Activated T-cell treated with anti-CD3 and anti-CD28 coated beads, Interleukin-2, amount 50 U/mL, for 24 hours (primary cell): ENCODE data around the gene TWF1.

Experiments used
- DNase-seq: peaks from one replicate; pipeline ENCODE4 v3.0.0-alpha.2; 2020
- H3K27ac Mint-ChIP-seq: 2 replicates; pipeline ENCODE4 v1.8.0; 2020; ENCODE audit warnings: mild to moderate bottlenecking, mixed read lengths
- H3K27me3 Mint-ChIP-seq: 2 replicates; pipeline ENCODE4 v1.8.0; 2020; ENCODE audit warnings: mixed read lengths
- H3K36me3 Mint-ChIP-seq: 2 replicates; pipeline ENCODE4 v1.8.0; 2020; ENCODE audit warnings: low read depth, mixed read lengths
- H3K4me1 Mint-ChIP-seq: 2 replicates; pipeline ENCODE4 v1.8.0; 2020; ENCODE audit warnings: low read depth, mixed read lengths
- H3K4me3 Mint-ChIP-seq: 2 replicates; pipeline ENCODE4 v1.8.0; 2020; ENCODE audit warnings: mild to moderate bottlenecking, moderate library complexity, mixed read lengths
- H3K9me3 Mint-ChIP-seq: 2 replicates; pipeline ENCODE4 v1.8.0; 2020; ENCODE audit warnings: mixed read lengths

Gene TWF1

GRCh38 chr12:43824207-43824775 is 18.2 kb upstream of the TWF1 start:
- H3K4me3 Mint-ChIP-seq: no peak overlapping the region
- no peaks in the 10 kb centered on the region for H3K9me3 Mint-ChIP-seq

GRCh38 chr12:43816168-43816567 is 10.1 kb upstream of the TWF1 start:
- H3K4me3 Mint-ChIP-seq: no peak overlapping the region
- H3K4me1 Mint-ChIP-seq: peaks cover 14% of the 10 kb centered on the region
- DNase-seq: no peak
- H3K36me3 Mint-ChIP-seq: no peaks in the 10 kb centered on the region
- no peaks in the 10 kb centered on the region for H3K27me3 Mint-ChIP-seq
- H3K27ac Mint-ChIP-seq: peak overlapping the region; percentile 17
- no peaks in the 10 kb centered on the region for H3K9me3 Mint-ChIP-seq

More at GRCh38 chr12:43824207-43824775, 18.2 kb upstream of the TWF1 start:
- Mint-ChIP-seq H3K36me3 (no peaks in the 10 kb centered on the region), H3K4me1 (no peaks in the 10 kb centered on the region), H3K27ac (no peak overlapping the region), H3K27me3 (no peaks in the 10 kb centered on the region)
- no peak for DNase-seq

- Mint-ChIP-seq H3K27me3 (no peaks in the 10 kb centered on the region), H3K36me3 (no peaks in the 10 kb centered on the region), H3K9me3 (no peaks in the 10 kb centered on the region), H3K4me1 (peaks cover 17% of the 10 kb centered on the region), H3K27ac (no peak overlapping the region), H3K4me3 (no peak overlapping the region)
- DNase-seq: no peak
Observed at GRCh38 chr12:43815416-43815815, 9.3 kb upstream of the TWF1 start.

- no peak overlapping the region for H3K27ac Mint-ChIP-seq
- no peaks in the 10 kb centered on the region for H3K36me3 Mint-ChIP-seq
- peaks cover 19% of the 10 kb centered on the region for H3K4me1 Mint-ChIP-seq
- no peaks in the 10 kb centered on the region for H3K27me3 Mint-ChIP-seq
- no peaks in the 10 kb centered on the region for H3K9me3 Mint-ChIP-seq
- no peak for DNase-seq
- H3K4me3 Mint-ChIP-seq: no peak overlapping the region
Observed at GRCh38 chr12:43812926-43813325, 6.8 kb upstream of the TWF1 start.

- no peak for DNase-seq
- H3K4me3 Mint-ChIP-seq: no peak overlapping the region
- H3K9me3 Mint-ChIP-seq: no peaks in the 10 kb centered on the region
- H3K27ac Mint-ChIP-seq: no peak overlapping the region
- no peaks in the 10 kb centered on the region for H3K36me3 Mint-ChIP-seq
- no peaks in the 10 kb centered on the region for H3K27me3 Mint-ChIP-seq
- H3K4me1 Mint-ChIP-seq: peaks cover 24% of the 10 kb centered on the region
Observed at GRCh38 chr12:43812057-43812456, 5.9 kb upstream of the TWF1 start.

GRCh38 chr12:43807386-43807785 is 1.3 kb upstream of the TWF1 start:
- H3K9me3 Mint-ChIP-seq: no peaks in the 10 kb centered on the region
- peaks cover 31% of the 10 kb centered on the region for H3K36me3 Mint-ChIP-seq
- DNase-seq: no peak
- H3K4me1 Mint-ChIP-seq: peaks cover 40% of the 10 kb centered on the region
- peak overlapping the region; percentile 99 for H3K4me3 Mint-ChIP-seq
- H3K27me3 Mint-ChIP-seq: no peaks in the 10 kb centered on the region
- H3K27ac Mint-ChIP-seq: peak overlapping the region; percentile 100

- Mint-ChIP-seq H3K4me3 (peak overlapping the region; percentile 99), H3K4me1 (peaks cover 38% of the 10 kb centered on the region), H3K27me3 (no peaks in the 10 kb centered on the region), H3K9me3 (no peaks in the 10 kb centered on the region), H3K36me3 (peaks cover 36% of the 10 kb centered on the region), H3K27ac (peak overlapping the region; percentile 100)
- no peak for DNase-seq
Observed at GRCh38 chr12:43806737-43807072, 588 bp upstream of the TWF1 start.

- H3K27me3 Mint-ChIP-seq: no peaks in the 10 kb centered on the region
- H3K36me3 Mint-ChIP-seq: peaks cover 47% of the 10 kb centered on the region
- peak overlapping the region; percentile 94 for H3K27ac Mint-ChIP-seq
- no peak for DNase-seq
- H3K9me3 Mint-ChIP-seq: no peaks in the 10 kb centered on the region
- H3K4me1 Mint-ChIP-seq: peaks cover 36% of the 10 kb centered on the region
- H3K4me3 Mint-ChIP-seq: peak overlapping the region; percentile 99
Observed at GRCh38 chr12:43805149-43805859, 813 bp downstream of the TWF1 start.

- Mint-ChIP-seq H3K4me1 (peaks cover 18% of the 10 kb centered on the region), H3K4me3 (no peak overlapping the region), H3K36me3 (peaks cover 79% of the 10 kb centered on the region), H3K27me3 (no peaks in the 10 kb centered on the region), H3K9me3 (no peaks in the 10 kb centered on the region), H3K27ac (peak overlapping the region; percentile 57)
- DNase-seq: no peak
Observed at GRCh38 chr12:43797561-43798217, 8.4 kb downstream of the TWF1 start.

- Mint-ChIP-seq H3K27me3 (no peaks in the 10 kb centered on the region), H3K9me3 (no peaks in the 10 kb centered on the region), H3K4me3 (no peak overlapping the region), H3K27ac (peak overlapping the region; percentile 63), H3K36me3 (peaks cover 71% of the 10 kb centered on the region), H3K4me1 (peaks cover 14% of the 10 kb centered on the region)
- DNase-seq: no peak
Observed at GRCh38 chr12:43795716-43796280, 10.3 kb downstream of the TWF1 start.

GRCh38 chr12:43789941-43790340 is 16.2 kb downstream of the TWF1 start:
- no peak for DNase-seq
- H3K4me1 Mint-ChIP-seq: no peaks in the 10 kb centered on the region
- H3K27ac Mint-ChIP-seq: peak overlapping the region; percentile 22
- H3K9me3 Mint-ChIP-seq: no peaks in the 10 kb centered on the region
- no peak overlapping the region for H3K4me3 Mint-ChIP-seq
- H3K27me3 Mint-ChIP-seq: no peaks in the 10 kb centered on the region
- peaks cover 61% of the 10 kb centered on the region for H3K36me3 Mint-ChIP-seq

GRCh38 chr12:43786899-43787693 is 19.0 kb downstream of the TWF1 start:
- DNase-seq: no peak
- H3K9me3 Mint-ChIP-seq: no peaks in the 10 kb centered on the region
- no peaks in the 10 kb centered on the region for H3K27me3 Mint-ChIP-seq
- peaks cover 66% of the 10 kb centered on the region for H3K36me3 Mint-ChIP-seq
- no peaks in the 10 kb centered on the region for H3K4me1 Mint-ChIP-seq
- no peak overlapping the region for H3K27ac Mint-ChIP-seq
- H3K4me3 Mint-ChIP-seq: no peak overlapping the region

GRCh38 chr12:43776498-43776897 is 29.6 kb downstream of the TWF1 start:
- DNase-seq: no peak
- Mint-ChIP-seq H3K4me3 (no peak overlapping the region), H3K27me3 (no peaks in the 10 kb centered on the region), H3K9me3 (no peaks in the 10 kb centered on the region), H3K4me1 (no peaks in the 10 kb centered on the region), H3K36me3 (peaks cover 39% of the 10 kb centered on the region), H3K27ac (no peak overlapping the region)

GRCh38 chr12:43766291-43766690 is 39.8 kb downstream of the TWF1 start:
- peaks cover 16% of the 10 kb centered on the region for H3K36me3 Mint-ChIP-seq
- no peak for DNase-seq
- no peak overlapping the region for H3K4me3 Mint-ChIP-seq
- no peaks in the 10 kb centered on the region for H3K9me3 Mint-ChIP-seq
- no peak overlapping the region for H3K27ac Mint-ChIP-seq
- H3K27me3 Mint-ChIP-seq: no peaks in the 10 kb centered on the region
- peaks cover 48% of the 10 kb centered on the region for H3K4me1 Mint-ChIP-seq
